Measurements from ENCODE around the gene SHANK3. TPM values are rescaled to one million over a fixed set of nuclear protein-coding genes. Genes with fewer than 3 reads are reported as not detected.
"Not testable (repeated sequence)": the region's sequence is repeated elsewhere in the genome, so short reads cannot be mapped to it uniquely, and the experiment has no call there.

Gene SHANK3
- total and polyA plus RNA-seq, 2 of the 8 experiments (the other 6 are each of a cell fraction or from before 2014, with no cell fraction given) = 1.5 to 6.0 TPM

DNA sequence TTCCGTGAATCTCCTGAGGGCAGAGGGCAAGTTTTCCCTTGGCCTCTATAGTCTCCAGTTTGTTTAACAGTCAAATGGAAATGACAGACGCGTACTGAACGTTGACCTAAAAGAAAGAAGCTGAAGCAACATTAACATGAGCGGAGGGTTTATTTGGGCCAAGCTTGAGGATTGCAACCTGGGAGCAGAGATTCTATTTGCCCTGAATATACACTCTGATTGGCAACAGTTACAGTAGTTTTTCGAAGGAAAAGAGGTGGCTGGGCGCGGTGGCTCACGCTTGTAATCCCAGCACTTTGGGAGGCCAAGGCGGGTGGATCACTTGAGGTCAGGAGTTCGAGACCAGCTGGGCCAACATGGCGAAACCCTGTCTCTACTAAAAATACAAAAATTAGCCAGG lies 32.3 kb upstream of the SHANK3 start:
- not testable (repeated sequence) for H3K4ac ChIP-seq (replicated peaks; ENCODE audit: insufficient read length, low read depth, low read length); FAIRE-seq; H2BK120ac ChIP-seq (replicated peaks; ENCODE audit: low read depth, low read length); H2AK5ac ChIP-seq (ENCODE audit: low read depth, low read length); H2BK5ac ChIP-seq (ENCODE audit: low read depth, low read length); H4K8ac ChIP-seq (ENCODE audit: extremely low read depth, insufficient read depth, low read length); H3K9me3 ChIP-seq (ENCODE audit: insufficient read depth in 2 of 2, low read depth in 1 of 2, low read length in 1 of 2); H4K20me1 ChIP-seq (replicated peaks in 1 of 2; ENCODE audit: control insufficient read depth in 1 of 2, insufficient read depth in 2 of 2, low read length in 2 of 2); H3K36me3 ChIP-seq (ENCODE audit: control insufficient read depth in 2 of 4, insufficient read depth in 4 of 4, low read length in 3 of 4); H3K56ac ChIP-seq (replicated peaks; ENCODE audit: insufficient read length, low read depth, low read length); H4K91ac ChIP-seq (replicated peaks; ENCODE audit: insufficient read length, low read length); DNase-seq (ENCODE audit: low read depth in 1 of 2, low spot score in 2 of 2); H2AFZ ChIP-seq (ENCODE audit: low read length); H3K27ac ChIP-seq (ENCODE audit: low read depth, low read length); H3K4me2 ChIP-seq (ENCODE audit: insufficient read depth in 1 of 2, low read depth in 2 of 2, low read length in 2 of 2); H2BK20ac ChIP-seq (ENCODE audit: low read length); H3K23ac ChIP-seq (ENCODE audit: insufficient read length); H2BK12ac ChIP-seq (ENCODE audit: low read depth, low read length); H3K23me2 ChIP-seq (ENCODE audit: low read depth, low read length); H2BK15ac ChIP-seq (ENCODE audit: low read length); H3K9ac ChIP-seq (replicated peaks in 1 of 4; ENCODE audit: extremely low read depth in 1 of 4, low read depth in 3 of 4, low read length in 3 of 4); H3K18ac ChIP-seq (ENCODE audit: extremely low read depth, low read length); H3K79me1 ChIP-seq (ENCODE audit: low read depth, low read length); H3K14ac ChIP-seq (ENCODE audit: insufficient read length); H4K5ac ChIP-seq (ENCODE audit: insufficient read length, low read depth, low read length); H3K79me2 ChIP-seq (ENCODE audit: control insufficient read depth in 1 of 2, insufficient read depth in 2 of 2, low read length in 2 of 2); H3K4me3 ChIP-seq (ENCODE audit: extremely low read depth in 1 of 4, insufficient read depth in 2 of 4, low read depth in 3 of 4, low read length in 4 of 4)
- CTCF ChIA-PET (ENCODE audit: partially characterized antibody) = interaction anchor here (1.0 to 6.9 kb wide), 8 partner anchors 16 to 86 kb away, joined by 3 to 74 read pairs (median 8); partner anchors contain the start of gene ARSA
- POLR2A ChIA-PET (ENCODE audit: partially characterized antibody) = interaction anchor here (0.9 to 1.7 kb wide), 2 partner anchors 12 to 14 kb away, joined by 3 to 8 read pairs; partner anchors contain the start of gene ARSA
- 93% methylated on average over 12 of the region's 12 CpGs; no CpG with 5 or more reads in 1 of the 2 experiments for WGBS, 2 experiments (ENCODE audit: extremely low coverage in 1 of 2, insufficient coverage in 1 of 2, insufficient read length in 1 of 2, insufficient replicate concordance in 2 of 2, low coverage in 1 of 2, low lambda C conversion rate in 2 of 2, missing lambda C conversion rate in 1 of 2)
- Histone ChIP-seq H3K27me3 (replicated peaks in 1 of 4; ENCODE audit: control insufficient read depth in 3 of 4, extremely low read depth in 1 of 4, insufficient read depth in 3 of 4, low read length in 3 of 4) (peaks cover 0 to 19% (median 16%) of the 10 kb centered on the region in 4 experiments; a peak in 6 of 7 replicates), H3K4me1 (replicated peaks in 1 of 4; ENCODE audit: control insufficient read depth in 3 of 4, insufficient read depth in 4 of 4, low read length in 3 of 4) (peaks cover 4 to 21% (median 17%) of the 10 kb centered on the region in 4 experiments)
